WERI-Rb-1 (cell line): ENCODE results near the gene SELENOO.

Experiments used
- DNase-seq: peaks from one replicate; pipeline ENCODE4 v3.0.0-alpha.2; 2020
- H3K27ac ChIP-seq: fragments of 250-450 bp; sonication (Bioruptor Pico); 2 replicates; pipeline ENCODE4 v1.5.1; 2020; ENCODE audit warnings: mild to moderate bottlenecking, moderate library complexity
- H3K27me3 ChIP-seq: fragments of 250-450 bp; sonication (Bioruptor Pico); 2 replicates; pipeline ENCODE4 v1.5.1; 2021; ENCODE audit warnings: mild to moderate bottlenecking, low read depth, moderate library complexity; ENCODE audit not compliant: insufficient read depth, severe bottlenecking
- H3K36me3 ChIP-seq: fragments of 250-450 bp; sonication (Bioruptor Pico); 2 replicates; pipeline ENCODE4 v1.5.1; 2020; ENCODE audit warnings: mild to moderate bottlenecking, moderate library complexity
- H3K4me3 ChIP-seq: 2 replicates; pipeline ENCODE4 v1.5.1; 2011; ENCODE audit warnings: low read depth, mild to moderate bottlenecking, control low read depth, low read length
- H3K9me3 ChIP-seq: fragments of 250-450 bp; sonication (Bioruptor Pico); 2 replicates; pipeline ENCODE4 v1.5.1; 2021; ENCODE audit warnings: mild to moderate bottlenecking, moderate library complexity; ENCODE audit not compliant: severe bottlenecking
- TF ChIP-seq, protein P1 (sequence below): IDR thresholded peaks from 2 replicates; pipeline ENCODE4 v1.5.1; 2011; ENCODE audit warnings: low read depth, mild to moderate bottlenecking, control low read depth, inconsistent platforms, low read length

SELENOO gene

DNA sequence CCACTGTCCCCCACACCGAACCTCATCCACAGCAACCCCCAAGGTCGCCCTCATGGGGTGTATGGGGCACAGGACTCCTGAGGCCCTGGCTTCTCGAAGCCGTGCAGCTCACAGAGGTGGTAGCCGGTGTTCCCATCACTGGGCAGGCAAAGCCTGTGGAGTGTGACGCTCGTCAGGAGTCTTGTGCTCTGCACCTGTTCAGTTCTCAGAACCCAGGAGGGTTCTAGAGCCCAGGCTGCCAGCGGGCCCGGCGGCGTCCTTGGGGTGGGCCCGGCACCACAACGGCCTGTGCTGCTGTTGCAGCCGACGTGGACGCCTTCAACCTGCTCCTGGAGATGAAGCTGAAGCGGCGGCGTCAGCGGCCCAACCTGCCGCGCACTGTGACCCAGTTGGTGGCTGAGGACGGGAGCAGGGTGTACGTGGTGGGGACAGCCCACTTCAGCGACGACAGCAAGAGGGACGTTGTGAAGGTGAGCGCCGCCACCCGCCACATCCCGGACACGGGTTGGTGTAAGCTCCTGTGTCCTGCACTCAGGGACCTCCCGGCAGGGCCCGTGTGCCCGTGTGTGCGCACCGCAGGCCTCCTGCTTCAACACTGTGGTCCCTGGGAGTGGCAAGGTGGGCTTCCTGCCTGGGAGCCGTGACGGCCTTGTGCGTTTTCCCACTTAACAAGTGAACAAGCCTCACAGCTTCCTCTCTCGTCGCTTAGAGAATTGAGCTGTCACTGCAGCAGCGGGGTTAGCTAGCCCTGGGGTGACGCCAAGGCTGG is 6.6 kb upstream of the SELENOO start:
- H3K27me3 ChIP-seq = no peaks in the 10 kb centered on the region
- no peak for DNase-seq
- peaks cover 32% of the 10 kb centered on the region for H3K36me3 ChIP-seq
- TF ChIP-seq, protein P1, sequence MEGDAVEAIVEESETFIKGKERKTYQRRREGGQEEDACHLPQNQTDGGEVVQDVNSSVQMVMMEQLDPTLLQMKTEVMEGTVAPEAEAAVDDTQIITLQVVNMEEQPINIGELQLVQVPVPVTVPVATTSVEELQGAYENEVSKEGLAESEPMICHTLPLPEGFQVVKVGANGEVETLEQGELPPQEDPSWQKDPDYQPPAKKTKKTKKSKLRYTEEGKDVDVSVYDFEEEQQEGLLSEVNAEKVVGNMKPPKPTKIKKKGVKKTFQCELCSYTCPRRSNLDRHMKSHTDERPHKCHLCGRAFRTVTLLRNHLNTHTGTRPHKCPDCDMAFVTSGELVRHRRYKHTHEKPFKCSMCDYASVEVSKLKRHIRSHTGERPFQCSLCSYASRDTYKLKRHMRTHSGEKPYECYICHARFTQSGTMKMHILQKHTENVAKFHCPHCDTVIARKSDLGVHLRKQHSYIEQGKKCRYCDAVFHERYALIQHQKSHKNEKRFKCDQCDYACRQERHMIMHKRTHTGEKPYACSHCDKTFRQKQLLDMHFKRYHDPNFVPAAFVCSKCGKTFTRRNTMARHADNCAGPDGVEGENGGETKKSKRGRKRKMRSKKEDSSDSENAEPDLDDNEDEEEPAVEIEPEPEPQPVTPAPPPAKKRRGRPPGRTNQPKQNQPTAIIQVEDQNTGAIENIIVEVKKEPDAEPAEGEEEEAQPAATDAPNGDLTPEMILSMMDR = no peak
- no peak overlapping the region for H3K4me3 ChIP-seq
- H3K27ac ChIP-seq = no peak overlapping the region
- H3K9me3 ChIP-seq = no peaks in the 10 kb centered on the region

DNA sequence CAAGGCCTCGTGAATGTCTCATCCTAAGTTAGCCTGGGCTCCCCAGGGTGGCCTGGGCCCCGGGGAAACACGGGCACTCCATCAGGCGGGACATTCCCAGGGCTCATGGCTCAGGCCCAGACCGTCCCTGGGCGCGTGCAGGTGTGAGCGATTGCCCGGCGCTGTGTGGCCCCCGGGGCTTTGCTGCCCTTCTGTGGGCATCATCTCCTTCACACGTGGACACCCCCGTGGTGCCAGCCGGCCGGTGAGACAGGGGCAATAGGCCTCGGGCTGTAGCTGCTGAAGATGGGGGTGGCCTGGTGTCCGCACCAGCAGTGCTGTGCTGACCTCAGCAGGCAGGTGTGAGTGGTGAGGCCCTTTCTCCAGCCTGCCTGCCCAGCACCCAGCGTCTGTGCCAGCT is 4.6 kb upstream of the SELENOO start:
- no peak overlapping the region for H3K4me3 ChIP-seq
- no peak for DNase-seq
- H3K9me3 ChIP-seq = no peaks in the 10 kb centered on the region
- peaks cover 35% of the 10 kb centered on the region for H3K36me3 ChIP-seq
- no peak overlapping the region for H3K27ac ChIP-seq
- H3K27me3 ChIP-seq = no peaks in the 10 kb centered on the region
- TF ChIP-seq, protein P1 = no peak

DNA sequence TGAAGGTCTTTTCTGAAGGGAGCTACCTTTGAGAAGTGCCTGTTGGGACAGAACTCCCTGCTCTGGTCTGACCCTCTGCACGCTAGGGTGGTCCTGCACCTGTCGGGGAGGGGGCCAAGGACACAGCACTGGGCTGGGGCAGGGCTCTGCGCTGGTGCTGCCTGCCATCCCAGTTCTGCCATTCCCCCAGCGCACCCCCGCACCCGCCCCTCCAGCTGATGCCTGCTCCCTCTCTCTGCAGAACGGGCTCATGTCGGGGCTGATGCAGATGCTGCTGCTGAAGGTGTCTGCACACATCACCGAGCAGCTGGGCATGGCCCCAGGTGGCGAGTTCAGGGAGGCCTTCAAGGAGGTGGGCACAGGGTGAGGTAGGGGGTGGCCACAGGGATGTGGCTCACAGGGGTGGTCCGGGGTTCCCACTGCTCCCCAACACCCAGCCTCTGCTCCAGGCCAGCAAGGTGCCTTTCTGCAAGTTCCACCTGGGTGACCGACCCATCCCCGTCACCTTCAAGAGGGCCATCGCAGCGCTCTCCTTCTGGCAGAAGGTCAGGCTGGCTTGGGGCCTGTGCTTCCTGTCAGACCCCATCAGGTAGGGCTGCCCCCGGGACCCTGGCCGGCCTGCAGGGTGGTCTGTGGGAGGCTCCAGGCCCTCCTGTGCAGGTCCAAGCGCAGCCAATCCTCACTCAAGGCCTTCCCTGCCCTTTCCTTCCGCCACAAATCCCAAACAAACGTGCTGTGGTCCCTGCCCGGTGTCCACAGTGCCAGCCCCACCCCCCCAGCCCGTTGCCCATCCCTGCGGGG is 3.6 kb upstream of the SELENOO start:
- H3K4me3 ChIP-seq = no peak overlapping the region
- DNase-seq = no peak
- no peak overlapping the region for H3K27ac ChIP-seq
- TF ChIP-seq, protein P1 = no peak
- H3K36me3 ChIP-seq = peaks cover 35% of the 10 kb centered on the region
- no peaks in the 10 kb centered on the region for H3K9me3 ChIP-seq
- H3K27me3 ChIP-seq = no peaks in the 10 kb centered on the region

DNA sequence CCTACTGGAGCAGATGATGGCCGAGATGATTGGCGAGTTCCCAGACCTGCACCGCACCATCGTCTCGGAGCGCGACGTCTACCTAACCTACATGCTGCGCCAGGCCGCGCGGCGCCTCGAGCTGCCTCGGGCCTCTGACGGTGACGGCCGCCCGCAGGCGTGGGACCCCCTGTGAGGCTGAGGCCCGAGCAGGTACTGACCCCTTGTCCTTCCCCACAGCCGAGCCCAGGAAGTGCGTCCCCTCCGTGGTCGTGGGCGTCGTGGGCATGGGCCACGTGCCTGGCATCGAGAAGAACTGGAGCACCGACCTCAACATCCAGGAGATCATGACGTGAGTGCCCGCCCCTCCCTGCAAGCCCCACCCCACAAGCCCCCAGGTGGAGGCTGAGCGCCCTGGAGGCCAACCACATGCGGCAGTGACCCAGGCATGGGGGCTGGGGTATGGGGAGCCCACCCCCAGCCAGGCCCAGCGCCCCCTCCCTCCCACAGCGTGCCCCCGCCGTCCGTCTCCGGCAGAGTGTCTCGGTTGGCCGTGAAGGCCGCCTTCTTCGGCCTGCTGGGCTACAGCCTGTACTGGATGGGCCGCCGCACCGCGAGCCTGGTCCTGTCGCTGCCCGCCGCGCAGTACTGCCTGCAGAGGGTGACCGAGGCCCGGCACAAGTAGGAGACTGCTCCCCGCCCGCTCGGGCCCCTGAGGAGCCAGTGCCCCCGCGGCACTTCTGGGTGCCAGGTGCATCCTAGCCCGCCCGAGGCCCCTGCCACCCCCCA is 2.8 kb upstream of the SELENOO start:
- DNase-seq = no peak
- Histone ChIP-seq H3K9me3 (no peaks in the 10 kb centered on the region), H3K27me3 (no peaks in the 10 kb centered on the region), H3K4me3 (no peak overlapping the region), H3K27ac (no peak overlapping the region), H3K36me3 (peaks cover 41% of the 10 kb centered on the region)
- TF ChIP-seq, protein P1 = no peak

DNA sequence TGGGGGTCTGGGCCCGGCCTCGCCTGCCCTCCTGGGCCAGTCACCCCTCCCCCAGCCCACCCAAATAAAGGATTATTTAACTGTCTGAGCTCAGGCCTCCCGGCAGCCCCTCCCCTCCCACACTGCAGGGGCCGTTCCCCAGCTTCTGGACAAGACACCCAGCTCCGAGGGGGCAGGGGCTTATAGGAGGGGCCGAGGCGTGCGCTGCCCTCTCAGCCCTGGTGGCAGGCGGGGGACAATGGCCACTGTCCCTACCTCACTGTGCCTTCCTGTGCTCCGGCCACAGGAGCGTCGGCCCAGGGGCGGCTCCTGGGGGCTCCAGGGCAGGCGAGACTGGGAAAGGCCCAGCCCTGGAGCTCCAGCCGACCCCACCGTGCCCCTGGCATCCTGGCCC is 2.2 kb upstream of the SELENOO start:
- Histone ChIP-seq H3K9me3 (no peaks in the 10 kb centered on the region), H3K27me3 (no peaks in the 10 kb centered on the region), H3K36me3 (peaks cover 47% of the 10 kb centered on the region), H3K4me3 (no peak overlapping the region), H3K27ac (peak overlapping the region; percentile 24; the same call in 1 of the 2 replicates)
- DNase-seq = no peak
- TF ChIP-seq, protein P1 = no peak
